Fibroblast of mammary gland (primary cell): ENCODE results near the gene PRLR.
"Not testable (repeated sequence)": the region's sequence is repeated elsewhere in the genome, so short reads cannot be mapped to it uniquely, and the experiment has no call there.

Experiments used
- DNase-seq: peaks from one replicate; pipeline ENCODE4 v3.0.0-alpha.2; 2010; ENCODE audit warnings: low read depth
- H3K4me3 ChIP-seq: 2 replicates; pipeline ENCODE4 v1.5.1; 2011; ENCODE audit warnings: low read depth, mild to moderate bottlenecking, low read length, moderate library complexity; ENCODE audit not compliant: control insufficient read depth
- TF ChIP-seq, protein P1 (sequence below): conservative IDR thresholded peaks from 2 replicates; pipeline ENCODE4 v1.5.1; 2011; ENCODE audit warnings: low read depth, low read length, inconsistent platforms; ENCODE audit not compliant: control insufficient read depth, insufficient read depth

Gene PRLR

GRCh38 chr5:35112300-35112699, 118.0 kb downstream of the PRLR start:
- H3K4me3 ChIP-seq: no peak overlapping the region
- DNase-seq: no peak
- TF ChIP-seq, protein P1, sequence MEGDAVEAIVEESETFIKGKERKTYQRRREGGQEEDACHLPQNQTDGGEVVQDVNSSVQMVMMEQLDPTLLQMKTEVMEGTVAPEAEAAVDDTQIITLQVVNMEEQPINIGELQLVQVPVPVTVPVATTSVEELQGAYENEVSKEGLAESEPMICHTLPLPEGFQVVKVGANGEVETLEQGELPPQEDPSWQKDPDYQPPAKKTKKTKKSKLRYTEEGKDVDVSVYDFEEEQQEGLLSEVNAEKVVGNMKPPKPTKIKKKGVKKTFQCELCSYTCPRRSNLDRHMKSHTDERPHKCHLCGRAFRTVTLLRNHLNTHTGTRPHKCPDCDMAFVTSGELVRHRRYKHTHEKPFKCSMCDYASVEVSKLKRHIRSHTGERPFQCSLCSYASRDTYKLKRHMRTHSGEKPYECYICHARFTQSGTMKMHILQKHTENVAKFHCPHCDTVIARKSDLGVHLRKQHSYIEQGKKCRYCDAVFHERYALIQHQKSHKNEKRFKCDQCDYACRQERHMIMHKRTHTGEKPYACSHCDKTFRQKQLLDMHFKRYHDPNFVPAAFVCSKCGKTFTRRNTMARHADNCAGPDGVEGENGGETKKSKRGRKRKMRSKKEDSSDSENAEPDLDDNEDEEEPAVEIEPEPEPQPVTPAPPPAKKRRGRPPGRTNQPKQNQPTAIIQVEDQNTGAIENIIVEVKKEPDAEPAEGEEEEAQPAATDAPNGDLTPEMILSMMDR: no peak

GRCh38 chr5:35104550-35104949, 125.7 kb downstream of the PRLR start:
- DNase-seq, H3K4me3 ChIP-seq: not testable (repeated sequence)

GRCh38 chr5:35103637-35104299, 126.5 kb downstream of the PRLR start:
- no peak overlapping the region for H3K4me3 ChIP-seq
- TF ChIP-seq, protein P1: no peak
- no peak for DNase-seq

DNA sequence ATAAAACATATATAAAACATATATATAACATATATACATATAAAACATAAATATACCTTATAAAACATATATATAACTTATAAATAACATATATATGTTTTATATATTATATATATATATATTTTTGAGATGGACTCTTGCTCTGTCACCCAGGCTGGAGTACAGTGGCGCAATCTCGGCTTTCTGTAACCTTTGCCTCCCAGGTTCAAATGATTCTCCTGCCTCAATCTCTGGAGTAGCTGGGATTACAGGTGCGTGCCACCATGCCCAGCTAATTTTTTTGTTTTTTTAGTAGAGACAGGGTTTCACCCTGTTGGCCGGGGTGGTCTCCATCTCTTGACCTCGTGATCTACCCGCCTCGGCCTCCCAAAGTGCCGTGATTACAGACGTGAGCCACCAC, 128.6 kb downstream of the PRLR start:
- DNase-seq, H3K4me3 ChIP-seq: not testable (repeated sequence)

DNA sequence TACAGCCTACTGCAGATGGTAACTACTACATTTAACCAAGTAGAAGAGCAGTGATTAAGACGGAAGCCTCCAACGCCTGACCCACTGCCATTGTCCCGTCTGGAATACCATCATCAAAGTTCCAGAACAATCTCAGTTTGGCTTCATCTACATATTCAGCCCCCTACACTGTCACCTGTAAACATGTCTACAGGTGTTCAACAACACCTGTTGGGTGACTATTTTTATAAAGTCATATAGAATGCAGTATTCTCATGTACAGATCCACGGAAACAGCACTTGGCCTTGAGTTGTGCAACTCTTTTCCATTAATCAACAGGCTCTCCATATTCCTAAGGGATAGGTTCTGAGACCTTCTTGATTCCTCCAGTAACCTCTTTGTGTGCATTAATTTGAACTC, 129.3 kb downstream of the PRLR start:
- no peak for DNase-seq
- TF ChIP-seq, protein P1: no peak
- H3K4me3 ChIP-seq: no peak overlapping the region

- TF ChIP-seq, protein P1: no peak
- H3K4me3 ChIP-seq: no peak overlapping the region
- no peak for DNase-seq
These were observed 132.1 kb downstream of the PRLR start for GRCh38 chr5:35098214-35098613.

- DNase-seq: no peak
- TF ChIP-seq, protein P1: no peak
- no peak overlapping the region for H3K4me3 ChIP-seq
These were observed 133.4 kb downstream of the PRLR start for GRCh38 chr5:35096932-35097331.

- TF ChIP-seq, protein P1: no peak
- peak; percentile 83 for DNase-seq
These were observed 134.1 kb downstream of the PRLR start for GRCh38 chr5:35096216-35096615.

More at GRCh38 chr5:35096216-35096615, 134.1 kb downstream of the PRLR start:
- no peak overlapping the region for H3K4me3 ChIP-seq
